Non-pigmented ciliary epithelial cell (primary cell): ENCODE measurements around the gene KCNH1.

Source experiments
- DNase-seq: peaks from one replicate; pipeline ENCODE4 v3.0.0-alpha.2; 2010; ENCODE audit warnings: low read depth

Gene KCNH1

DNA sequence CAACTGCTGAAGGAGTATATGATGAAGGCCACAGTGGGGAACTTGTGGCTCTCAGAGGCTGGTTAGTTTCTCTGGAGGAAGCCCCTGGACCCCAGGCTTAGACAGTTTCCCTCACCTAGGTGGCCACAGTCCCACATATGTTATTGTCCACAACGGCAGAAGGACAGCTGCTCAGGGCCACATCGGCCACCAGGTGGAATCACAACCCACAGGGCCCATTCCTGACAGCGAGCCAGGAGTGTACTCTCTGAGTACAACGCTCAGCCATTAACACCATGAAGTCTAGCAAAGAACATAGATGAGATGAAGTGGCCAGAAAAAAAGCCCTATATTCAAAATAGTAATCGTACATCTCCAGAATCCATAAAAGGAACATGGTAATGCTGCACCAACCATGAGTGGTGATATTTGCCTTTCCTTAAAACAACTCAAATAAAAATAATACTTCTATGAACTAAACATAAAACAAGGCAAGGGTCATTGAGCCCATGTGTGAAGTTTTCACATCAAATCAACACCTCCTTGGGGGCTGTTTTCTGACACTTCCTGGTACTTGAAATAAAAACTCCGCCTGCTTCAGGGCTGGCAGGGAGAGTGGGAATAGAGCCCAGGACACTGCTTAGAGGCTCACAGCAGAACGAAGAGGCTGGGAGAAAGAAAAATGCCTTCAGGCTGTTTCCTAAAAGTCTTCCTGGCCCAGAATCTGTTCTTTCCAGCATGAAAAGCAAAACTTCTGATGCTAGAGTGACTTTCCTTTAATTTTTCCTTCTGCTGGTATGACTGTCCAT, 421.9 kb downstream of the KCNH1 start:
- DNase-seq: no peak

DNA sequence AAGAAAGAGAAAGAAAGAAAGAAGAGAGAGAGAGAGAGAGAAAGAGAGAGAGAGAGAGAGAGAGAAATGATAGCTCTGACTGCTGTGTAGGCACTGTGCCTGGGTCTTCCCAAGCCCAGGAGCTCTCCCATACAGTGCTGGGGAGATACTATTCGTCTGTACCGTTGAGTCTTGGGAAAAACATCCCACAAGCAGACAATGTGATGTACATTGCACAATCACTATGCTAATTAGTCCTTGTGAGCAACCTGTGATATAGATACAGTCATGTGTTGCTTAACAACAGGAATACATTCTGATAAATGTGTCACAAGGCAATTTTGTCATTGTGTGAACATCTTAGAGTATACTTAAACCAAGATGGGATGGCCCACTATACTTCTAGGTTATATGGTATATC, 424.2 kb downstream of the KCNH1 start:
- no peak for DNase-seq

DNA sequence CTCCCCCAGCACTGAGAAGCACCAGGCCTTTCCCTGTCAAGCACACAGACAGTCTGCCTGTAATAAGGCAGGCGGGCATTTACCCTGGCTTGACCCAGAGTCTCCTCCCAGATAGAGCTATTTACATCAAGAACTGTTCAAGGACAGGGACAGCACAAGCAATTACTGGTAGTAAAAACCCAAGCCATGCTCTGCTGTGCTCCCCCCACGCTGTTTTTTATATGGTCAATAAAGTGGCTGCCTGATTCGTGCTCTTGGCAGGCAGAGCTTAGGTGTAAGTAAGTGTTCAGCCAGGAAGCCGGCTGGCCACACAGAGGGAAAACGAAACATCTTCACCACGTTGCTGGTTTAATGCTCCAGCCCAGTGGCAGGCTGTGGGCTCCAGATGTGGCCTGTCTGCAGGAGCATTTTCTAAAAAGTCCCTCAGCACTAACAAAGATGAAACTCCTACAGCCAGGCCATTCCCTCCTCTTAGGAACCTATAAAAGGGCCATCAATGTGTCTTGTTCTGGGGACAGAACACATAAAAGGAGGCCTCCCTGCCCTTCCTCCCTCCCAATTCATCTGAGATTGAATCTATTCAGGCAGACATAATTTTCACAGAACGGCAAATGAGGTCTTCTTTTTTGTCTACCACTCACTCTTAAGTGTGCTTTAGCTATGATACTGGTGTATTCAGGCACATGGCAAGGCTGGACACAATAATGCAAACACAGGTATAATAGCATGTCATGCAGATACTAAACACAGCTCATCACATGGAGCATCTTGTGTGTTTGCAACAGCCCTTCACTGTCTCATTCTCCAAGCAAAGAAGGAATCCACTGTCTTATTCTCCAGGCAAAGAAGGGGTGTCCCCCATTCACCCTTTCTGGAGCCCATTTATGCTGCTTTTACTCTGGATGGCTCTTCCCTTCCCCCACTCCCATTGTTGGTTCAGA, 426.4 kb downstream of the KCNH1 start:
- DNase-seq: no peak

DNA sequence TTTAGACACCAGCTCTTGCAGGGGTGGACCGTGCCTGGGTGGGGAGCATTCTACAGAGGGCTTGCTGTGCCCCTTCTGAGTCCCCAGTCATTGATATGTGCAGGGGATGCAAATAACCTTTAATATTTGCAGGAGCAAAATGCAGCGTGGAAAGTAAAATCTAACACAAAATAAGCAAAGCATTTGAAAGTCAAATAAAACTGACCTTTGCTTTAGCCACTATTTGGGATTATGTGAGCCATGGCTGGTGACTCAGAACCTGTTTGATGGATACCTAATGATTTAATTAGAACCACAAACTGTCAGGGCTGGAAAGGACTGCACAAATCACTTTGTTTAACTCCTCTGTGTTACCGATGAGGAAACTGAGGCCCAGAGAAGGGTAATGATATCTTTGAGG, 427.7 kb downstream of the KCNH1 start:
- DNase-seq: no peak

DNA sequence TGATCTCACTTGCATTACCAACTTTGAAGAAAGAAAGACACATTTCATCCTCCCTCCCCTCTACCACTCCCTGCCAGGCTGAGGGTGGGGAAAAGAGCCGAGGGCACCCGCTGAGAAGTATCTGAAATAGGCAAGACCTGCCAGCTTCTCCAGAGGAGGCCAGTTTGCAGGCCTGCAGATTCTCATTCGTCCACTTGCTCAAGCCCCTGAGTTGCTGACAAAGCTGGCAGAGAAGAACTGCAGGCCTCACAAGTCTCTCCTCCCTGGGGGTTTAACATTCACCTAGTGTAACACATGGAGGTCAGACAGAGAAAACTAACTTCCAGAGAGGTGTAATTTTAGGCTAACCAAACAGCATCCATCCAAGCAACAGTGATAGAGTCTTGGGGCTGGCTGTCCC, 428.9 kb downstream of the KCNH1 start:
- no peak for DNase-seq

DNA sequence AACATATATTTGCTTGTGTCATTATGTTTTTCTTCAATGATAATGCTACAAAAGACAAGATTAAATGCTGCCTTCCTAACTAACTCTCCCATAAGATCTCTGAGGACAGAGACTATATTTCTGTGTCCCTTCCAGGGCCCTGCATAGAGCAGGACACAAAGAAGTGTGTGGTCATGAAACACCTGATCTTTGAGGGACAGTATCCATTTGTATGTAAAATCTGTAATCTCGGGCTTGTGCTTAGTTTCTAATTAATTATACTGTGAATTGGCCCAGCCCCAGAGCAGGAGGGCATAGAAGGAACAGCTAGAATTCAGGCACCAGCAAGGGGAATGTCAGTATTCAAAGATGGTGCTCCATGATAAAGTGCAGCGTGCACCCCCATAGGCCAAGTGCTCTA, 430.4 kb downstream of the KCNH1 start:
- no peak for DNase-seq

DNA sequence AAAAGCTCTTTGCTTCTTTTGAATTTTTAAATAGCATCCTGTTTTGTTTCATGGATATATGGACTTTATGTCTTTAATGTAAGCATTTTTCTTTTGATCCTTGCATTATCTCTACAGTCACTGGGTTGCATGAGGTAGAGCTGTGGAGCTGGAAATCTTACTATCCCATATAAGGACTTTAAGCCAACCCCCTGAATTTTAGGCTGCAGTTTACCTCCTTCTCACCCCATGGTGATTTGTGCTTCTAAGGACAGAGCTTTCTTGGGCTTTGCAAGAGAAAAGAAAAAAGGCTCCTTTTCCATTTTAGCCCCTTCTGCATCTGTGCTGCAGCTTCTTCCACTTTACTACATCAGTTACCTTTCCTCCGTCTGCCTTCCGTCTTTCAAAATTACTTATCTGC, 431.4 kb downstream of the KCNH1 start:
- DNase-seq: no peak

DNA sequence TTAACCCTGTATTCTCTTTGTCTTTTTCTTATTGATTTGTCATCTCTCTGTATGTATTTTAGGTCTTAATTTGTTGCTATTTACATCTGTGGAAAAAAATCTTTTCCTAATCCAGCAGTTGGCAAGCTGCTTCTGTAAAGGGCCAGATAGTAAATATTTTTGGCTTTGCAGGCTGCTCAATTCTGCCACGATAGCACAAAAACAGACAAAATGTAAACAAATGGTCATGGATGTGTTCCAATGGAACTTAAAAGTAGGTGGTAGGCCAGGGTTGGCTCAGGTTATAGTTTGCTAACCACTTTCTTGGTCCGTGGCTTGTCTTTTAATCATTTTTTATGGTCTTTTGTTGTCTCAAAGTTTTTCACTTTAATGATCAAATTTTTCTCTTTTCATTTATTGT, 433.4 kb downstream of the KCNH1 start:
- no peak for DNase-seq

DNA sequence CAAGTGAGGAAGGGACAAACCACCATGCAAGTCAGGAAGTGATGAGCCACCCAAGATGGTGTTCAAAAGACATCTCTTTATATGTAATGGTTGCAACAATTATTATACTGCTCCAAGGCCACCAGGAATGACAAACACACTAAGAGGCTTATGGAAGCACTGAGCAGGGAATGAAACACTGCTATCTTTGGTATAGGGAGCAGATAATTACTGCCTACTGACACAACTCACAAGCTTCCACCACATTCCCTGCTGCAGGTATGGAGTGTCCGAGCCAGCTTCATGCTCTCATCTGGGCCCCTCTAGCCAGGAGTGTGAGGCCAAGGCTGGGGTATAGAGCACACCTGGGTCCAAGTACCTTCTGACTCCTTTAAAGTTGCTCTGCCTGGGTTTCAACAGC, 433.9 kb downstream of the KCNH1 start:
- no peak for DNase-seq

DNA sequence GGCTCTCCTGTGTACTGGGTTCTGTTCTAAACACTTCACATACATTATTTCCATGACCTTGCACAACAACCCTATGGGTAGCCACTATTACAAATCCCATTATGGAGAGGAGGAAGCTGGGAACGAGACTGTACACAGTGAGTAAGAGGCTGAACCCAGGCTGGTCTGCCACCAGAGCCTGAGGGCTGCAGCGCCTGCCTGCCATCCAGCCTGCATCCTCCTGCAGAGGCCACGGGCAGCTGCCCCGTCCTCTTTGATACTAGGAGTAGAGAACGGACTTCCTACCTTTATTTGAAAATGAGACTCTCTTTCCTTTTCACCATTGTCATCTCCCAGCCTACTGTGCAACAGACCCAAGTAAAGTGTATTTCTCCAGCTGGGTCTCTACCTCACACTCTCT, 435.3 kb downstream of the KCNH1 start:
- DNase-seq: no peak

DNA sequence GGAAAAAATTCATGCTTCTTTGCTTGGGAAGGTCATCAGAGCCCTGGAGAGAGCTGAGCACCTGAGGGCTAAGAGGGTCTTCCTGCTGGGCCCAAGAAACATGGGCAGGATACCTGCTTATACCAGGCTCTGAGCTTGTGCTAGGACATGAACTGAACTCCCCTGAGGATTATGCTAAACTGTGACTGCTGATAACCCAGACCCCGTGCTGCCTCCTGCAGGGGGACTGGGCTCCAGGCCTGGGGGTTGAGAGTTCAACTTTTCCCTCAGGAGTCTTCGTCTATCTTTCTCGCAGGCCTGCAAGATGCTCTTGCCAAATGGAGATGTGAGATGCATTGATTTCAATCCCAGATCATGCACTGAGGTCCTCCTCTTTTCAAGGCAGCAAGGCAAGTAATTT, 436.8 kb downstream of the KCNH1 start:
- no peak for DNase-seq

DNA sequence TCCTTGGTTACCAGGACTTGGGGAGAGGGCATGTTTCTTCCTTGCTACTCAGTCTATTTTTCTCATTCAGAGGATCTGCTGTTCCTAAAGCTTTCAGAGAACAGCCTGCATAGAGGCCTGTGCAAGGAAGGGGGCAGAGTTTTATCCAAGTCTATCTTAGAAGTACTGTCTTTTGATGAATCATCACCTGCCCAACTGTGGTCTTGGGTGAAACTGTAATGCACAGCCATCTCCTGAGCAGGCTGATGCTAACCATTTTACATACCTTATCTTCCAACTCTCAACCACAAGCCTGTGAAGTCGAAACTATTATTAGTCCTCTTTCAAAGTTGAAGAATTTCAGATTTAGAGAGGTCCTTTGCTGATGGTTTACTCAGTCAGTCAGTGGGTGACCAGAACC, 437.2 kb downstream of the KCNH1 start:
- no peak for DNase-seq

DNA sequence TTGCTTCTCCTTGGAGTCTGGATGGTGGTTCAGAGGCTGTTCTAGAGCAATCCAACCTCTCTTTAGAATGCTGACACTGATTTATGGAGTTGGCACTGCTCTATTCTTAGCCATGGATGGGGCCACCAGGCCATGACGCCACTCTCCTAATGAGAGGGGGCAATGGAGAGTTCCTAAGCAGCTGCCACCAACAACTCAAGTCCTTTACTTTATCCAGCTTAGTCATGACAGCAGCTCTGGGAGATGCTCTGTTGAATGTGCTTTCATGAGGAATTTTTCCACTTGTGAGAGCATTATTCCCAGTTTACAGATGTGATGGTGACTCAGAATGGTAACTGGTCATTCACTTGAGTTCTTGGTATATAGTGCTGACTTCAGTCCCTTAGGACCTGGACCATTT, 438.9 kb downstream of the KCNH1 start:
- no peak for DNase-seq

DNA sequence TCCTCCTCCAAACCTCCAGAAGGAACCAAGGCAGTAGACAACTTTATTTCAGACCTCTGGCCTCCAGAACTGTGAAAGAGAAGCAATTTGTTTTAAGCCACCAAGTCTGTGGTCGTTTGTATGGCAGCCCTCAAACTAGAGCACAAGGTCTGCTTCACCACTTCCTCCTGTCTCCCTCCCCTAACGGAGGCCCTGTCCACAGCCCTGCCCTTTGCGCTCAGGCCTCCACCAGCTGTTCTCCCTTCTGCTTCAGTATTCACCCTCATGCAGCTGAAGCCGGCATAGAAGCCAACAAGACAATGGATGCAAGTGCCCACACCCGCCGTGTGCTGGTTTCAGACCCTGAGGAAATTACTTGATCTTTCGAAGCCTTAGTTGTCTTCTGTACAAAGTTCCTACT, 441.2 kb downstream of the KCNH1 start:
- DNase-seq: no peak

DNA sequence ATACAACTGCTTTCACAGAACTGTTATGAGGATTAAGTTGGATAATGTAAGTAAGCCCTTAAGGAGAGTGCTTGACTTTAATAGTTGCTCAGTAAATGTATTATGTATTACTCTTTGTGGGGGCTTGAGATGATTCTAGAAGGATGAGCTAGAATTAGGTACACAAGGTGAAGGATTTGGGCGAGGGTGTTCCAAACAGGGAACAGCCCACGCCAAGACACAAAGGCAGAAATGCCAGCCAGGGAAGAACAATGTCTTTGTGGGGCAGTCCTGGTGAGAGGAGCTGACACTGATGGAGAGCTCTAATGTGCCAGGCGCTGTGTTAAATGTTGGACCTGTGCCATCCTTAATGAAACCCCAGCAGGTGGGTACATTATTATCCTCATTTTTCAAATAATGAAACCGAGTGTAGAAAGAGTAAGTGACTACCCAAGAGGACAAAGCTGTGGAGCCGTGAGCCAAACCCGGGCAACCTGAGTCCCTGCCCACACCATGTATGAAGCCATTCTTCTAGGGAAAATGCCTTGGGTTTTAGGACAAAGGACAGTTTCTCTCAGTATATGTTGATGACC, 442.8 kb downstream of the KCNH1 start:
- DNase-seq: no peak

DNA sequence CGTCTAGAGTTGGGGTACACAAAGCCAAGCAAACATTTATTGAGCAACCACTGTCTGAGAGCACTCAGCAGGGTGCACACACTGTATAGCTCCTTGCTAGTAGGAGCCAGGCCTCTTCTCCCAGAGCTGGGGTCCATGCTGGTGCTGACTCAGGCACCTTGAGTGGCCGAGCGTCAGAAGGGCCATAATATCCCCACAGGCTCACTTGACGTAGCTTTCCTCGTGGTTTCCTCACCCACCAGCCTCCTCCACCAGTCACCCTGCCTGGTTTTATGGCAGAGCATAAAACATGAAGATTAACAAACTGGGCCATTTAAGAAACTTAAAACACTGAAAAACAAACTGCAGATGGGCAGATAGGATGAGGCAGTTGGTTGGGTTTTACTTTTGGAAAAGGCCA, 443.7 kb downstream of the KCNH1 start:
- no peak for DNase-seq

DNA sequence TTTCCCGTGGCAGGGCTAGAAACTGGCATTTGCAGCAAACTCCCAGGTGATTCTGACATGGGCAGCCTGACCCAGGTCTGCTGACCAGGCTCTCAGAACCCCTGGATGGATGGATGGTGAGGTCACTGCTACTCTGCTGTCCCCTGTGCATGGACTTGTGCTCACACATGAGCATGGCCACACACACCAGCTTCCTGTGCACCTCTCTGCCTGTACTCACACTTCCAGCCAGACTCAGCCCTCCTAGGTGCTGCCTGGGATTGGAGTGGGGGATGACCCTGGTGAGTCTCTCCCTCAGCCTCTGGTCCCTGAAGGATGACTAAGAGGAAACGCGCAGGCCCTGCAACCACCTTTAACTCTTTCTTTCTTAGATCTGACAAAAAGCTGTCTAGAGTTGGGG, 444.1 kb downstream of the KCNH1 start:
- no peak for DNase-seq

DNA sequence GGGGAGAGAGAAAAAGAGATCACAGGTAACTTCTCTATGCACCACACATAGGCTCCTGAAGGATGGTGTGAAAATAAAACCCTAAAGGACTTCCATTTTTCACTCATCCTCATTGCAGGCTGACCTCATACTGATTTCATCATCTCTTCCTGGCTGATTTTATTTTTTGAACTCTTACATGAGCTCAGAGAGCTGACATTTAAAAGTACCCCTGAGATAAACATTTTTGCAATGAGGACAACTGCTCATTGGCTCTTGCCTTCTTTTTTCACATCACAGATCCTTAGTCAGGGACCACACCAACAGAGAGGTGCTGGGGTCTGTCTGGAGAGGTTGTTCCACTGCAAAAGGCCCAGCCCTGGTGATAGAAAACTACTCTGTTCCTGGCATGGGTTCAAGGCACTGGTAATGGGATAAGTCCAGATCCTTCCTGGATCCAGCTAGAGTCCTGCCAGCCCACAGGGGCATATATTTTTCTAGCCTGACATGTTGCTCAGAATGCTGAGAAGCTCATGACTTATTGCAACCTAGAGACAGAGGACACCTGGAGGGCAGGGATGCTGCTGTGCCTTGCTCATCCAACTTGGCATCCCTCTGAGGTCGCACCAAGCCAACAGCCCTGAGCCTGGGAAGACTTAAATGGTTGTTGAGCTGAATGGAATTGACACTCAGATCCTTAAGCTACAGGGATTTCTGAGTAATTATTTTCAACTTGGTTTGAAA, 445.3 kb downstream of the KCNH1 start:
- DNase-seq: no peak

DNA sequence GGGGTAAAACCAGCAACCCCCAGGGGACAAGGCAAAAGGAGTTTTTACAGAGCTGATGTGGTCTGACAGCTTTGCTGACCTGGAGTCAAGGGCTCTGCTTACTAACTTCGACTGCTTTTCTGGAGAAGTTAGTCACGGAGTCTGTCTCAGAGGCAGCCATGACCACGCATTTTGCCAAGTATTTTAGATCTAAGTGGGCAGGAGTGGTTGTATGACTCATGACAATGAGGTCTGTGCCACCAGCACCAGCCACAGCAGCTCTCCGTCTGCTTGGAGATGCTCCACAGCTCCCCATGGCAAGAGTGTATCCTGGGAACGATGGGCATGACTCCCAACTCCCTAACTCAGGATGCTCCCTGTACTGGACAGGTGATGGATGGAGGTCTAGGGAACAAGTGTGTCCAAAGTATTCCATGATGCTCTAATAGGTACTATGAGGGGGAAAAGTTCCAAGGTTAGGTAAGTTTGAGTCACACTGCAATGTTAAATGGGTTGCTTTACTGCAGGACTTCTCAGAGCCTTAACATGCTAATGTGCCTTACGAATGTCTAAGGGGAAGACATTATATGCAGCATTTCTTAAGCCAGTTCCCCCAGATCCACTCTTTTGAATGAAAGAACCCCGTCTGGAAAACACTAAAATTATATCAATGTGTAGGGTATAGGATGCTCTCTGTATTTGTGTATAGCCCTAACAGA, 446.2 kb downstream of the KCNH1 start:
- no peak for DNase-seq

DNA sequence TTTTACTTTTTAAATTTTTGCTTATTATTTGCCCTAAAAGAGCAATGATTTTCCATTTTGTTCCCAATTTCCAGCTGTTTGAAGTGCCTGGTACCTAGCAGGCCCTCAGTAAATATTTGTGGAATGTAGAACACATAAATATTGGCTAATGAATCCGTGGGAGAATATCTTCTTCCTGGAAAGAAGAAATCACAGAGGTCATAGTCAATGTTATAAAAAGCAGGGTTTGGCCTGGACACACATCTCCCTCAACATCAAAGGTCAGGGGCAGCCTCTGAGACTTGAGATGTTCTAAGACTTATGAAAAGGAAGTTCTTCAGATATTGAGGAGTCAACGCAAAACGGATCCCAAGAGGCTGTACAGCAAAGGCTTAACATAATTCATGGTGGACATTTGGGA, 447.1 kb downstream of the KCNH1 start:
- no peak for DNase-seq

DNA sequence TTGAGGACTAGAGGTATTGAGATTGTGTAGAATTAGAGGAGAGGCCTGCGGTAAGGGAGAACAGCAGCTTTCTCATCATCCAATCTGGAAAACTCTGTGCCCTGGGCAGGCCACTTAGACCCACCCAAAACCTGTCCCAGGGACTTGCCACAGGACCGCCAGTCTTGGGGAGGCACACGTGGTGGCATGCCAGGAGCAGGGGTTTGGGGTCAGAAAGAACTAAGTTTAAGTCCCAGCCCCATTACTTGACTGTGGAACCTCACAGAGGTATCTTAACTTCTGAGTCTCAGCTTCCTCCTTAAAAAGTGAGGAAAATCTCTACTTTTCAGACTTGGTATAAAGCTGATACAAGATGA, 448.7 kb downstream of the KCNH1 start:
- no peak for DNase-seq
